ENCODE measurements around the gene CPSF4.

Gene CPSF4

DNA sequence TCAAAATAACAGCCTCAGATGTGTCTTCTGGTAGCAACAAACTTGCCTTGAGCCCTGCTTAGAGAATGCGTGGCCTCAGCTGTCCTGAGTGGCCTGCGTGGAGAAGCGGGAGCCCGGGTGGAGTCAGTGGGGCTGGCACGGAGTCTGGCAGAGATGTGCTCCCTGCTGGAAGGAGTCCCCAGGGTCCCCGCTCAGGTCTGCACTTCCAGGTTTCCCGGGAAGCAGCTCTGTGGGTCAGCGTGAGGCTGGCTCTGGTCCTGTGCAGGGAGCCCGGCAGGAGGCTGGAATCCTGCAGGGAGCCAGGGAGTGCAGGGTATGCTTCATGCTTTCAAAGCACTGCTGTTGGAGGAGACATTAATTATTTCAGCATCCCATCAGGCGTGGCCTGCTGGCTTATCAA lies 10.1 kb downstream of the CPSF4 start:
- DNase-seq (ENCODE audit: low spot score) (no peak), FAIRE-seq (no peak)

DNA sequence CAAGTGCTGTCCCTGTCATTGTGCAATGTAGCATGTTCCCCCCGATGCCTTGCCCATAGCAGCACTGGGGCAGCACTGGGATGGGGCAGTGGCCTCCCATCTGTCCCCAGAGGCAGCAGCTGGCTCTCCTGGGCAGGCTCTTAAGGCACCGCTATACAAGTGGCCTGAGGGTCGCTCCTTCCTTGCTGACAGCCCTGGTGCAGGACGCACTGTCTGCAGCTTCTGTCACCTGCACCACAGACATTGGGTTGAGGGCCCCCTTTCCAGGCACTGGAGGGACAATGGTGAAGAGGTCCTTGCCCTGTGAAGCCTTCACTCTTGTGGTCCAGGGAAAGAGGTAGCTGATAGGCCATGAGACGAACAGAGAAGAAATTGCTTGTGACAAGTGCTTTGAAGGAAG lies 10.6 kb downstream of the CPSF4 start:
- DNase-seq (ENCODE audit: low spot score) (no peak), FAIRE-seq (no peak)

DNA sequence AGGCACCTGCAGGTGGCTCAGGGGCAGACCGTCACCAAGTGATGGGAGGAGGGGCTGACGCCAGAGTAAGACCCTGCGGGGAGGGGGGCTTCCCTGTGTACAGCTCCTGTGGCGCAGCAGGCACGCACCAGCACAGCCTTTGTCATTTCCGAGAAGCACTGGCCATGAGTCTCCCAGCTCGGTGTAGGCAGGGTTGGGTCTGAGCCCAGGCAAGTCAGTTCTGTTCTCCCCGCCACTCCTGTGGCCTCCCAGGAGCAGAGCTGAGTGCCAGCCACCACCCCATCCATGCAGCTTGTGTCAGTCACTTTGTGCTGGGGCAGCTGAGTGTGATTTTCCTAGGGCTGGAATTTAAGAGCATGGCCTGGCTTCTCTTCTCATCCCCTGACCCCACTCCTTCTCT lies 13.2 kb downstream of the CPSF4 start:
- DNase-seq (ENCODE audit: low spot score) (no peak), FAIRE-seq (no peak)

DNA sequence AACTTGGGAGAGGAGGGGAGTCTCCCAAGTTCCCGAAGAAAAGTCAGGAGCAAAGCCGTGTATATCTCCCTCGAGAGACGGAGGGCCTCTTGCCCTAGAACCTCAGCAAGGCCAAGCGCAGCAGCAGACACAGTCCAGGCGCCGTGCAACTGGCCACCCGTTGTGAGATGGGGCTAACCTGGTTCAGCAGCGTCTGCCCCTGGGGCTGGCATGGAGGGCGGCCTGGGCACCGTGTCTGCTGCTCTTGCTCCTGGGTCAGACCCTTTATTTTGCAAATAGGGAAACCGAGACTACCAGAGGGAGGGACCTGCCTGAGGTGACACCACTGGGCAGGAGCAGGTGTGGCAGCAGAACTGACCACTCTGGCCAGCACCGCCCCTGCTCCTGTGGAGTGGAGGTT lies 13.8 kb downstream of the CPSF4 start:
- no peak for DNase-seq (ENCODE audit: low spot score)
- no peak for FAIRE-seq

DNA sequence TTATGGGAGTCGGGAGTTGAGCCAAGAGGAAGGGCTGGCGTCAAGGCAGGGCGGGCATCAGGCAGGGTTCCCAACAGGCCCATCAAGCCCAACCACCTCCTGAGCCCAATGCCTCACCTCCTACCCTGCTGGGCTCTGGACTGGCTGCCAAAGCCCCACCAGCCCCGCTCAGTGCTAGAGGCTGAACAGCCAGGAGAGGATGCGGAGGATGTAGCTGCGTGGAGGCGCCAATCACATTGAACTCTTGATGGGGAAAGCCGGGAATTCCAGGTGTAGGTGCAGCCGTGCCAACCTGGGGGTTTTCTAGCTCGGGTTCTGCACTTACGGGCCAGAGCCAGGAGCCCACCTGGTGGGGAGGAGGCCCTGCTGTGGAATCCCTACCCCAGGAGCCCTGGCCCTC lies 14.4 kb downstream of the CPSF4 start:
- DNase-seq (ENCODE audit: low spot score) (no peak), FAIRE-seq (no peak)

DNA sequence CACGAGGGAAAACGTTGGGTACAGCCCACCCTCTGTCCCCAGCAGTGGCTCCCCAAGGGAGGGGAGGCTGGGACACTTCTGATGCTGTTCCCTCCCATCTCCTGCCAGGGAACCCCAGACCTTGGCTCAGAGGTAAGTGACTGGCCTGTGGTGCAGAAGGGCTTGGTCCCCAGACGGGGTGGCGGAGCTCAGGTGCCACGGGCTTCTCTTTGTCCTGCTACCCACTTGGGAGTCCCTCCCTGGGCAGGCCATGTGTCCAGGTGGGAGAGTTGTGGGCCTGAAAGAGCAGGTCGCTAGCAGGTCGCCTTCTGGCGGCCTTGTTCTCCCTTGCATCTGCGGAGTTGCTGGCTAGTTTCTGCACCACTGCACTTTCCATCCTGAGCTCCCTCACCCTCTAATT lies 17.1 kb downstream of the CPSF4 start:
- no peak for FAIRE-seq

DNA sequence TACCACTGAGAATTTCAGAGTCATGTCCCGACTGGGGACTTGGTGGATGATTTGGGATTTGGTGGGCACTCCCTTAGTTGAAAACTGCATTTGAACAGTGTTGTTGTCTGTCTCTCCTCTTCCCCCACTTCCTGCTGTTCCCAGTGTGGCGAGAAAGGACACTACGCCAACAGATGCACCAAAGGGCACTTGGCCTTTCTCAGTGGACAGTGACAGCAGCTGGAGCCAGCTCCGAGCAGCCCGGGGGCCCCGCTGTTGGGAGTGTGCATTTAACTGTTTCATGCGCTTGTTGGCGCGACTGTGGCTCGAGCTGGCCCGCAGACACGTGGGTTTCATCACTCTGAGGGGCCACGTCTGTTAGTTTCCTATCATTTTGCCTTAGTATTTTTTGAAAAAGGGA lies 17.5 kb downstream of the CPSF4 start:
- FAIRE-seq (no peak), DNase-seq (ENCODE audit: low spot score) (no peak)

More for the DNA sequence above, 17.1 kb downstream of the CPSF4 start:
- no peak for DNase-seq (ENCODE audit: low spot score)

DNA sequence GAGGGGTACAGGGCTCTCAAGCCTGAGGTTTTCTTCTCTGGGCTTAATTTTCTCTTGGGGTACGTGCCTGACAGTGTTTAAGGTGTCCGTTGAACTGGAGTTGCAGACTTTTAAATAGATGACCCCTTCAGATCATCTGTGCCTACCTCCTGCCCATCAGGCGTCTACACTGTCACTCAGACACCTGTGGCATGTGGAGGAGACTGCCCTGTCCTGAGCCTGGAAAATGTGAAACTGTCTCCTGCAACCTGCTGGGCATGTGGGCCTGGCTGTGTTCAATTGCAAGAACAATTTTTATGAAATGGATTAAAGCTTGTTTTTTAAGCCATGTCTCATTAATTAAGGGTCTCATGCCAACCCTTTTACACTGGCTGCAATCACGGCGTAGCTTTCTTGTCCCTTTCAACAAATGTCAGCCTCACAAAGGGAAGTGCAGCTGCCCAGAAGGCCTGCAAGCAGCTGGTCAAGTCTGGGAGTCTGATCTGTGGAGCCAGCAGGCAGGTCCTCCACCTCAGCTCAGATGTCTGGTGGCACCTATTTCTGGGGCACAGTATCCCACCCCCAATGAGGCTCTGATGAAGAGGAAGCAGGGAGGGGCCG lies 18.4 kb downstream of the CPSF4 start:
- DNase-seq (ENCODE audit: low spot score): no peak
- no peak for FAIRE-seq

DNA sequence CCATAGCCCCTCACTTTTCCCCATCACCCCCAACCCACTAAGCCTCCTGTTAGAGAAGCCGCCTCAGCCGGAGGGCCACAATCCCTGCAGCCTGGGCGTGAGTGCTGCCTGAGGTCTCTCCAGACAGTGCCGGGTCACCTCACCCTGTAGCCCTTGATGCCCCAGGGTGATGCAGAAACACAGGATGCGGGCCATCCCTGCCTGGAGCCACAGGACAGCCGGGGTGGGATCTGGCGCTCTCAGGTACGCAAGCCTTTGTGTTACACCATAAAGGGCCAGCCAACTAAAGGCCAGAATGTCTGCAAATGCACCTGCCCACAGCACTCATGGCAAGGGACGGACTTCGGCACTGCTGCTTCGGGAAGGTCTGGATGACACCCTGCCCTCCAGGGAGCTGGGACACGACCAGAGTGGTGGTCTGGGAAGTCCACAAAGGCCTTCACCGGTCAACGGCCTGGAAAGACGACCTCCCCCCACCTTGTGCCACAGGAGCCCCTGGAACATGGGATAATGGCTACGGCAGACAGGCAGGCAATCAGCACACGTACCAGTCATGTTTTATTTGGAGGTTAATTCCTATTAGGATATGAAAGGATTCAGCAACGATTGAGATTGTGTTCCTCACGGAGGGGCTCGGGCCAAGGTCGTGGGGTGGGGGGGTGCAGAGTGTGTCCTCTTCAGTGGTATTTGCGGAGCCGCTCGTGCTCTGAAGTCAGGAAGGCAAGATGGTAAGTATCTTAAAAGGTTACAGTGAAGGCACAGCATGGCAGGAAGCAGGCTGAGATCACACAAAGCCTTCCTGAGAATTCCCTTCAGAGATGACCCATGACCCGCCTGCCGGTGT lies 19.1 kb downstream of the CPSF4 start:
- no peak for DNase-seq (ENCODE audit: low spot score)
- FAIRE-seq: no peak

DNA sequence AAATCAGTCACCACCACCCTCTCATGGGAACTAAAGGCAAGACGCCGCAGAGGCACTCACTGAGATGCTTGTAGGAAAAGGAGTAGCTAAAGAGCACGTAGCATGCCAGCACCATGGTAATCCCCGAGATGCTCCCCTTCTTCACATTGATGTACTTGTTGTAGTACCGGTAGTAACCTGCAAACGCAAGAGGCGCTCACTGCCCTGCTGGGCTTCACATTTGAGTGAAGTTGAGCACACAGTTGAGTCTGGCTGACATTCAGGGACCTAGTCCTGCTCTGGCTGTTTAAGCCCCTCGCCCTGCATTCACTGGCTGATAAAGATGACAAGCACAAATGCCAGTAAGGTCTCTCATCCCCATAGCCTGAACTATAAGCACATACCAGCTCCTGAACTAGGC lies 20.3 kb downstream of the CPSF4 start:
- FAIRE-seq: no peak

DNA sequence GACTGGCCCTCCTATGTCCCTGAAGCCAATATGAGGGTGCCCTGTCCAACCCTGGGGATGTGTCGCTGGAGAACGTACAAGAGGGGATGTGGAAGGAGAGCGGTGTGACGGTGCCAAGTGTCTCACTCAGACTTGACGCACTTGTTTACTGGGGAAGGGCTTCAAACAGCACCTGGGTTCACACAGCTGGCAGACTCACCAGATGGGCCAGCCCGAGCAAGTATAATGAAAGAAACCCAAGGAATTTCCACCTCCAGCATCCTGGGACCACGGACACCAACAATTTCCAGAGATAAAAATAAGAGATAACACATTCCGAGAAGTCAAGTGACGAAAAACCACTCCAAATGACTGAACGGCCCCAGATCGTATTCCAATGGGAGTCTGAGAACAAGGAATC lies 21.9 kb downstream of the CPSF4 start:
- FAIRE-seq (no peak), DNase-seq (ENCODE audit: low spot score) (no peak)

More for the DNA sequence above, 20.3 kb downstream of the CPSF4 start:
- no peak for DNase-seq (ENCODE audit: low spot score)

DNA sequence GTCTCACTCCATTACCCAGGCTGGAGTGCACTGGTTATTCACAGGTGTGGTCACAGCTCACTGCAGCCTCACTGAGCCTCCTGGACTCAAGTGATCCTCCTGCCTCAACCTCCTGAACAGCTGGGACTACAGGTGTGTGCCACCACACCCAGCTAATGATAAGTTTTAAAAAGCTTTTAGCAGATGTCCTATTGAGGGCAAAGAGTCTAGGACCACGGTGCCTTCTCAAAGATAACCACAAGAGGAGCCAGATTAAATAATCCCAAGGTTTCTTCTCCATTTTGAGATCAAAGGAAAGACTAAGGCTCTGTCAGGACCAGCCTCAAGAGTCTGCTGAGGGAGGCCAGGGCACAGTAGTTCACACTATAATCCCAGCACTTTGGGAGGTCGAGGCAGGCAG lies 22.5 kb downstream of the CPSF4 start:
- DNase-seq (ENCODE audit: low spot score) (no peak), FAIRE-seq (no peak)

DNA sequence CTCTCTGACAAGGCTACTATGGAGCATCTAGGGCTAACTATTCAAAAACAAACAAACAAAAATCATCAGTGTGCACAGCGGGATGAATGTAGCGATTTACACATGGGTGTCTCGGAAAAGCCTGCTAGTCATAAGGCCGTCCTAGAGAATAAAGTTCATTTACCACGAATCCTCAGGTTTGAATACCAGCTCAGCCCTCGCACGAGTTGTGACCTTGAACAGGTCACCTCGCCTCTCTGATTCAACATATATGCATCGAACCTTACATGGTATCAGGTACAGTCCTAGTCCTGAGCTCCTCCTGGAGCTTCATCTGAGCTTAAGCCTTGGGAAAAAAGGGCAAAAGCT lies 26.7 kb downstream of the CPSF4 start:
- no peak for FAIRE-seq
- DNase-seq (ENCODE audit: low spot score): no peak

DNA sequence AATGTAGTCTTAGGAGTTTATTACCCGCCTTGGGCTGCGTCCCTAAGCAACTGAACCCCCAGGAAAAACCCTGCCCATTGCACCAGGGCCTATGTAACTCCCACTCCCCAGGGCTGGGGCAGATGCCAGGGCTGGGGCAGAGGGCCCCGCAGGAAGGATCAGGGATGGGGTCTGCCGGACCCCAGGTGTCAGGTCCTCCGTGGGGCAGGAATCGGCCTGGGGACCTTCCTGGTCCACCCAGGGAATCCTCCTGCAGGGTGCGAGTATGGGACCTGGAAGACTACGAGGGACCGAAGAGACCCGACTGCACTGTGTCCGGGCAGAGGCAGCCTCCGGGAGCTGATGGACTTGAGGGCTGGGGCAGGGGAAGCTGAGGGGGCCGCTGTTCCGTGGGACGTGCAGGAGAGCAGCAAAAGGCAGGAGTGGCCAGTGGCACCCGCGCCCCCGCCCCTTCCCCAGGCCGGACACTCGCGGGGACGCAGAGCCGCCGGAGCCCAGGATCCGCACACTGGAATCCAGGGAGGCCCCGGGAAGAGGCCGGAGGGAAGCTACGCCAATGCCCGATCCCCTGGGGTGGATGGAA lies 29.7 kb downstream of the CPSF4 start:
- FAIRE-seq: no peak
- DNase-seq (ENCODE audit: low spot score): no peak

DNA sequence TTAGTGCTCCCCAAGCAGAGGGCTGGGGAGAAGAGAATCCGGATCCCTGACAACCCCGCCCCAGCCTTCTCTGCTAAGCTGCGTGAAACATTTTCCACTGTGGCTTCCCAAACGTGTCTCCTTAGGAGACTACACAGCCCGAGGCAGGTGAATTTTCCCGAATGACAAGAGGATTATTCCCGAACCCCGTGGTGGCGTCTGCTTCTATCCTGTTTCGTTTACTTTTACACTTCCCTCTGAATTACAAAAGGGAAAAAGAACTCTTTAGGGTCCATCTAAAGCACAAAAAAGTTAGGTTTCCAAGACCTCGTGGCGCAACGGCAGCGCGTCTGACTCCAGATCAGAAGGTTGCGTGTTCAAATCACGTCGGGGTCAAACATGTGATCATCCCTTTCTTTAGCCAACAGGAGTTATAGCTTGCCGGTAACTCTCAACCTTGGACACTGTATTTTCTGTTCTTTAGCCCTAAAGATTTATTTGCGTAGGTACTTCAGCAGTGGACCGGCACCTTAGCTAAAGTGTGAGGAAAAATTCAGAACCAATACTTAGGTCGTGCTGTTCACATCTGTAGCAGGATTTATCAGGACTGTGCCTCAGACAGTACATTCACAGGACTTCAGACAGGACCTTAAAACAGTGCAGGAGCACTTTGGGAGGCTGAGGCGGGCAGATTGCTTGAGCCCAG lies 30.8 kb downstream of the CPSF4 start:
- no peak for DNase-seq (ENCODE audit: low spot score)
- FAIRE-seq: peak; percentile 55

DNA sequence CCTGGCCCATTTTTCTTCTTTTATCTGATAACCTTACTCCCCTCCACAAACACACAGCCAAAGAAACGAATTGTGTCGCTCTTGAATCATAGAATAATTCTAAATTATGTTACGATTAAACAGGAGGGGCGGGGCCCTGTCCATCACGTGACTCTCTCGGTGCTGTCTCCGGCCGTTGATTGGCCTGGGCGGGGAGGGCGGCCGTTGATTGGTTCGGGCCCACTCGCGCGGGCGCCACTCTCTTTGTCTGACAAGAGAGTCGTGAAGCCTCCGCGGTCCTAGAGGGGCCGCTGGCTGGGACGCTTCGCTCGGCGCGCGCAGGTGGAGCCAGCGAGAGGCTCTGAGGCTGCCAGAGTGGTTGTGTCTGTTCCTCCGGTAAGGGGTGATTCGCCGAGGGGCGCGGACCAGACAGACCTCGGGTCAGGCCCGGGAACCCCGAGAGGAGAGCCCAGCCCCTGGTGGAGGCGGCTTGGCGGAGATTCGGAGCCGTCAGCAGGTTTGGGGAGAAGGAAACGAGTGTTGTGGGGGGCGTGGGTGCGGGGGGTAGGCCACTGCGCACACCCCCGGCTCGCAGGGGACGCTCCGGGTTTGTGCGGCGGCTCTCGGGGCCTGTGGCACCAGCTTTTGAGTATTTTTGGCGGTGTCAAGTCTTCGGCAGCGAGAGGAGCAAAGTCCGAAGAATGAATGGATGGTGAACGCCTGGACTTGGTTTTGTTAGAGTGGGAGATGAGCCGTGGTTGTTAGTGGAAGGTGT lies 34.0 kb downstream of the CPSF4 start, which contains the start of gene ZNF789:
Gene ZNF789, plus strand, starts transcription at position 330 of the 754 bp plus-strand sequence. CDS start 3,567 bp downstream, outside the sequence.
- DNase-seq (ENCODE audit: low spot score) (peak; percentile 100), FAIRE-seq (peak; percentile 87)

DNA sequence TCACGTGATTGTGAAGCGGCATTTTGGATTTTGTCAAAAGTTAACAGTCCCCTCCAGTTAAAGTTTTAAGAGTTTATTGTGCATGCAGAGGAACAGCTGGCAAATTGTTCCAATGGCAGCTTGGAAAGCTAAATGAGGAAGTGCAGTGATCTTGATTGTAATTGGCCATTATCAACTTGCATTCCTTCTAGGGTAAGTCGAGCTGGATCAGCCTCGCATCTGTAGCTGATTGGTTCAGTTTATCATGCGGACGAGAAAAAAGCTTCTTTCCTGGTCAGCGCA lies 34.5 kb downstream of the CPSF4 start:
- DNase-seq (ENCODE audit: low spot score) (peak; percentile 46), FAIRE-seq (no peak)

DNA sequence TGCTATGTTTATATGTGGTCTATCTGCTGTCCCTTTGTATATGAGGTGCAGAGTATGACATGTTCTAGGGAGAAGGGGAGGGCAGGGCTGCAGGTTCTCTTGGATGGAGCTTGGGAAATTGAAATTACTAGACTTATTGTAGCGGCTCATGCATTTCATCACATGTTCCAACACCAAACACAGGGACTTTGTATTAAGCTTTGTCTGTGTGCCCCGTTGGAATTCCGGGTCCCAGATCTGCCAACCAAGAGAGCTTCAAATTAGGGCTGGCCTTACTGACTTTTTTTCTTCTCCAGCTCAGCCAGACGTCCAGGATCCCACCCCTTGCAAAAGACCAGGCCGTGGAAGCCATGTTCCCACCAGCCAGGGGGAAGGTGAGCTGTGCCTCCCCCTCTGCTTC lies 37.4 kb downstream of the CPSF4 start:
- DNase-seq (ENCODE audit: low spot score): no peak
- FAIRE-seq: no peak

DNA sequence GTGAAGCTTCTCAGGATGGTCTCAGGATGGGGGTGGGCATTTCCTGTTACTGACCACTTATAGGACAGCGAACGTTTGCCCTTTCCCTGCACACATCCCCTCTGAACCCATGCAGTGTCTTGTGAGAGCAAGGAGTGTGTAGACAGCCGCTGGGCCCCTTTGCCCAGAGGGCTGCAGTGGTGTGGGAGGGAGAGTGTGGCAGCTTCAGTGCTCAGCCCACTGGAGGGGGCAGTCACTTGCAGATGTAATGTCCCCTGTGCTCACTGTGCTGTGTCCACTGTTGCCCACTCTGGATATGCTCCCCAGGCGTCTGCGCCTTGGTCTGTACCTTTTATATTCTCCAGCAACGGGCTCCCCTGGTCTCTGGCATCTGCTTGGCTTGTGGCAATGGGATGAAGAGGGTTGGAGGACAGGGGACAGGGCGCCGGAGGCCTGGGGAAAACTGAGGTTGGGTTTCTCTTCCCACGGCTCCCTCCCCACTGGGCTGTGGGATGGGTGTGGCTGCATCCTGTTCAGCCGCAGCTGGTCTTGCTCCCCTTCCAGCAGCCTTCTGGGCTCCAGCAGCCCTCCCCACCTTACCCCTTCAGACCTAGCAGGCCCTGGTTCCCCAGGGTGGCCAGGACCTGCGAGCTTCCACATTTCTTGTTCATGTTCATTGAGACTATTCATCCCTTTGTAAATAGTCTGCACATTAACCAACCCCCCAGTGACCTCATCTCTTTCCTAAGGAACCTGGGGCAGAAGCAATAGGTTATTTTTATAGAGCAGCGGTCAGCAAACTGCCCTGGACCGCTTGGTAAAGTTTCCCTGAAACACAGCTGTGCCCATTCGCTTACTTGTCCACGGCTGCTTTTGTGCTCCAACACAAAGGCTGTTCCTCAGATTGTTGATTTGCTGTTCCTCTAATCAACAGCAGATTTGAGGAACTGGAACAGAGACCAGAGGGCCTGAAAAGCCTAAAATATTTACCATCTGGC lies 40.0 kb downstream of the CPSF4 start:
- DNase-seq (ENCODE audit: low spot score) (no peak), FAIRE-seq (no peak)

DNA sequence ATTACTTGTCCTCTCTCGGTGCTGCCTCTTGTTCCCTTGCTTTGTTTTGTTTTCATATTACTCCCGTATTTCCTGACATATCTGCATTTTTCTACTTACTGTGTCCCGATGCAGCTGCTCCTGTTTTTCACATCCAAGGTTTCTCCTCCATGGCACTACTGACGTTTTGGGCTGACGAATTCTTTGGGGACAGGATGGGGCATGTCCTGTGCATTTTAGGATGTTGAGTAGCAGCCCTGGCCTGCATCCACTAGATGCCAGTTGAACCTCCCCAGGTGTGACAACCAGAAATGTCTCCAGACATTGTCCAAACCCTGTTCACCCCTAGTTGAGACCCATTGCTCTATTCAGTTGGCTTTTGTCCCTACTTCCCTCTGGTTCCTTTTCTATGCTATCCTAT lies 46.4 kb downstream of the CPSF4 start:
- DNase-seq (ENCODE audit: low spot score): no peak
- no peak for FAIRE-seq

Measured in urothelium cell line (cell line).